Cardiac muscle cell (in vitro differentiated cells and primary cell): Measurements from ENCODE around the gene ZNF536. TPM values are rescaled to one million over a fixed set of nuclear protein-coding genes. Genes with fewer than 3 reads are reported as not detected.

ENCODE experiments used
- DNase-seq, 2 donors: peaks; one replicate each; pipeline versions ENCODE4 v3.0.0 to v3.0.0-alpha.2; 2010 to 2017; ENCODE audit warnings: low read depth in 1 of 2, low spot score in 1 of 2
- H3K27ac ChIP-seq: fragments of 200-600 bp; sonication (generic); 2 replicates; pipeline ENCODE4 v1.5.1; 2016
- H3K27me3 ChIP-seq: fragments of 200-600 bp; sonication (generic); 2 replicates; pipeline ENCODE4 v1.6.0; 2016; ENCODE audit warnings: control low read depth
- H3K36me3 ChIP-seq: fragments of 200-600 bp; sonication (generic); 2 replicates; pipeline ENCODE4 v1.5.1; 2016; ENCODE audit warnings: control low read depth
- H3K4me1 ChIP-seq: fragments of 200-600 bp; sonication (generic); 2 replicates; pipeline ENCODE4 v1.8.1; 2017; ENCODE audit warnings: low read depth, mild to moderate bottlenecking, mixed run types
- H3K4me3 ChIP-seq: fragments of 200-600 bp; sonication (generic); 2 replicates; pipeline ENCODE4 v1.5.1; 2016; ENCODE audit warnings: mild to moderate bottlenecking
- H3K9me3 ChIP-seq: fragments of 200-600 bp; sonication (generic); 2 replicates; pipeline ENCODE4 v1.5.1; 2017; ENCODE audit warnings: low read depth, mild to moderate bottlenecking, control low read depth
- polyA plus RNA-seq: library from polyadenylated mRNA; unstranded; fragments of >200 nt; fragmentation: Nextera tagmentation; extraction: Ambion mirVana; gene quantifications from 2 replicates; pipeline ENCODE4 v1.2.1, GENCODE V29; 2016
- total RNA-seq: library from RNA; depleted of rRNA; stranded (reverse); fragments of >200 nt; gene quantifications from 2 replicates; pipeline ENCODE4 v1.2.3, GENCODE V29; 2016
- TF ChIP-seq, protein P1 (sequence below): IDR thresholded peaks from 2 replicates; pipeline ENCODE4 v1.5.1; 2012; ENCODE audit warnings: low read depth, mild to moderate bottlenecking, low read length

The ZNF536 gene
- total and polyA plus RNA-seq, 2 experiments from 2014 or later = 0.12 to 0.39 TPM

GRCh38 chr19:30449078-30449590 lies 77.0 kb downstream of the ZNF536 start:
- no peak overlapping the region for H3K4me3 ChIP-seq

GRCh38 chr19:30449673-30450072 lies 77.5 kb downstream of the ZNF536 start:
- H3K36me3 ChIP-seq = no peaks in the 10 kb centered on the region
- no peaks in the 10 kb centered on the region for H3K9me3 ChIP-seq
- no peak overlapping the region for H3K27ac ChIP-seq
- peaks cover 15% of the 10 kb centered on the region for H3K27me3 ChIP-seq
- H3K4me1 ChIP-seq = no peaks in the 10 kb centered on the region
- H3K4me3 ChIP-seq = no peak overlapping the region
- TF ChIP-seq, protein P1, sequence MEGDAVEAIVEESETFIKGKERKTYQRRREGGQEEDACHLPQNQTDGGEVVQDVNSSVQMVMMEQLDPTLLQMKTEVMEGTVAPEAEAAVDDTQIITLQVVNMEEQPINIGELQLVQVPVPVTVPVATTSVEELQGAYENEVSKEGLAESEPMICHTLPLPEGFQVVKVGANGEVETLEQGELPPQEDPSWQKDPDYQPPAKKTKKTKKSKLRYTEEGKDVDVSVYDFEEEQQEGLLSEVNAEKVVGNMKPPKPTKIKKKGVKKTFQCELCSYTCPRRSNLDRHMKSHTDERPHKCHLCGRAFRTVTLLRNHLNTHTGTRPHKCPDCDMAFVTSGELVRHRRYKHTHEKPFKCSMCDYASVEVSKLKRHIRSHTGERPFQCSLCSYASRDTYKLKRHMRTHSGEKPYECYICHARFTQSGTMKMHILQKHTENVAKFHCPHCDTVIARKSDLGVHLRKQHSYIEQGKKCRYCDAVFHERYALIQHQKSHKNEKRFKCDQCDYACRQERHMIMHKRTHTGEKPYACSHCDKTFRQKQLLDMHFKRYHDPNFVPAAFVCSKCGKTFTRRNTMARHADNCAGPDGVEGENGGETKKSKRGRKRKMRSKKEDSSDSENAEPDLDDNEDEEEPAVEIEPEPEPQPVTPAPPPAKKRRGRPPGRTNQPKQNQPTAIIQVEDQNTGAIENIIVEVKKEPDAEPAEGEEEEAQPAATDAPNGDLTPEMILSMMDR = no peak
- DNase-seq = no peak

More at GRCh38 chr19:30449078-30449590, 77.0 kb downstream of the ZNF536 start:
- no peaks in the 10 kb centered on the region for H3K4me1 ChIP-seq
- TF ChIP-seq, protein P1 = no peak
- H3K27ac ChIP-seq = no peak overlapping the region
- DNase-seq = no peak
- no peaks in the 10 kb centered on the region for H3K9me3 ChIP-seq
- no peaks in the 10 kb centered on the region for H3K36me3 ChIP-seq
- peaks cover 15% of the 10 kb centered on the region for H3K27me3 ChIP-seq

GRCh38 chr19:30450100-30450499 lies 77.9 kb downstream of the ZNF536 start:
- H3K27me3 ChIP-seq = peaks cover 15% of the 10 kb centered on the region
- peak; percentile 2 to 45 for DNase-seq
- H3K4me1 ChIP-seq = no peaks in the 10 kb centered on the region
- H3K36me3 ChIP-seq = no peaks in the 10 kb centered on the region
- H3K27ac ChIP-seq = no peak overlapping the region
- H3K4me3 ChIP-seq = no peak overlapping the region
- H3K9me3 ChIP-seq = no peaks in the 10 kb centered on the region
- TF ChIP-seq, protein P1 = no peak

- TF ChIP-seq, protein P1 = no peak
- no peak overlapping the region for H3K27ac ChIP-seq
- no peaks in the 10 kb centered on the region for H3K9me3 ChIP-seq
- H3K36me3 ChIP-seq = no peaks in the 10 kb centered on the region
- no peak for DNase-seq
- H3K4me3 ChIP-seq = no peak overlapping the region
- no peaks in the 10 kb centered on the region for H3K4me1 ChIP-seq
- peaks cover 15% of the 10 kb centered on the region for H3K27me3 ChIP-seq
Measured at GRCh38 chr19:30450835-30451321, 78.7 kb downstream of the ZNF536 start.

- Histone ChIP-seq H3K4me3 (no peak overlapping the region), H3K4me1 (no peaks in the 10 kb centered on the region), H3K36me3 (no peaks in the 10 kb centered on the region), H3K9me3 (no peaks in the 10 kb centered on the region), H3K27me3 (peaks cover 14% of the 10 kb centered on the region), H3K27ac (no peak overlapping the region)
- no peak for DNase-seq
- TF ChIP-seq, protein P1 = no peak
Measured at GRCh38 chr19:30452931-30453330, 80.7 kb downstream of the ZNF536 start.
